Thyroid gland (tissue), 4 donors: ENCODE measurements around the gene PARD3B. TPM values are rescaled to one million over a fixed set of nuclear protein-coding genes. Genes with fewer than 3 reads are reported as not detected.

Source experiments
- DNase-seq, 2 donors: peaks; one replicate each; pipeline ENCODE4 v3.0.0-alpha.2; 2019
- H3K27ac ChIP-seq, 3 donors: fragments of 200-600 bp; sonication (generic); 1 replicate in 2 of 3; 2 replicates in 1 of 3; pipeline ENCODE4 v1.5.1; 2016 to 2019; ENCODE audit warnings: mild to moderate bottlenecking in 1 of 3, moderate library complexity in 1 of 3
- H3K27me3 ChIP-seq: fragments of 200-600 bp; sonication (generic); one replicate; pipeline ENCODE4 v1.5.1; 2019
- H3K36me3 ChIP-seq, 2 donors: fragments of 200-600 bp; sonication (generic); one replicate each; pipeline ENCODE4 v1.5.1; 2016 to 2019
- H3K4me1 ChIP-seq, 2 donors: fragments of 200-600 bp; sonication (generic); one replicate each; pipeline ENCODE4 v1.5.1; 2017 to 2019
- H3K4me3 ChIP-seq, 3 donors: fragments of 200-600 bp; sonication (generic); replicated peaks in 1 of 3; 1 replicate in 2 of 3; 2 replicates in 1 of 3; pipeline ENCODE4 v1.5.1; 2016; ENCODE audit warnings: mild to moderate bottlenecking in 1 of 3
- H3K9me3 ChIP-seq: fragments of 200-600 bp; sonication (generic); one replicate; pipeline ENCODE4 v1.5.1; 2017
- POLR2A ChIP-seq, 2 donors: fragments of 450-650 bp; IDR thresholded peaks; one replicate each; pipeline ENCODE4 v1.6.1; 2017; ENCODE audit warnings: antibody characterized with exemption in 2 of 2, mild to moderate bottlenecking in 2 of 2, moderate library complexity in 1 of 2
- WGBS, 2 donors: methylation state at CpG; one replicate each; pipeline ENCODE4 v1.1.5; 2017; 5-methylcytosine and 5-hydroxymethylcytosine counted together
- intact Hi-C: fragments of 100-400 bp; cut with DNase I; formaldehyde crosslinking; loops from one replicate; pipeline ENCODE4 v1.15.1; 2023
- total RNA-seq, 4 donors: library from RNA; depleted of rRNA; stranded (reverse); fragments of >200 nt; gene quantifications; one replicate each; pipeline ENCODE4 v1.2.3, GENCODE V29; 2016
- TF ChIP-seq, protein P1 (sequence below), 6 experiments: fragments of 200-600 bp in 3 of 6; fragments of 450-650 bp in 3 of 6; sonication (generic) in 3 of 6; IDR thresholded peaks; one replicate each; pipeline ENCODE4 v1.5.1; 2016 to 2019; ENCODE audit warnings: antibody characterized with exemption in 6 of 6, mild to moderate bottlenecking in 2 of 6, inconsistent platforms in 1 of 6, moderate library complexity in 1 of 6

Gene PARD3B
- total RNA-seq, 4 donors from 2014 or later = 27.0 to 43.4 (median 34.6) TPM

DNA sequence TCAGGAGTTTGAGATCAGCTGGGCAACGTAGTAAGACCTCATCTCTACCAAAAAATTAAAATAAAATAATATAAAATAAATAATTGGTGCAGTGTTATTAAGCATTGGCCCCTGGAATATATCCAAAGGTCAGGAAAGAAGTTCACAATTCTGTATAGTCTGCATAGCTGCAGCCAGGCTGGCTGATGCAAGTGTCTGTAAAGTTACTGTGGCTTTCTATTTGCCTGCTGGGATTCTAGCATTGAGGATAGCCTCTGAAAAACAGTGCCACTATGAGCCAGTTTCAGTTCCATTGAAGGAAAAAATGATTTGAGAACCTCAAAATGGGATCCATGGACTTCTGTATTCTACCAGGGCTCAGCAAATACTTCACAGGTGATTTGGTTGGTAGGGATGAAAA is 208.6 kb downstream of the PARD3B start:
- 88 to 96% methylated on average over 1 of the region's 1 CpG for WGBS, 2 donors
- H3K9me3 ChIP-seq = no peaks in the 10 kb centered on the region
- H3K36me3 ChIP-seq = no peaks in the 10 kb centered on the region
- DNase-seq = no peak
- intact Hi-C loops = no loop called here
- H3K27ac ChIP-seq = no peak overlapping the region
- no peak overlapping the region for H3K4me3 ChIP-seq
- TF ChIP-seq, protein P1, sequence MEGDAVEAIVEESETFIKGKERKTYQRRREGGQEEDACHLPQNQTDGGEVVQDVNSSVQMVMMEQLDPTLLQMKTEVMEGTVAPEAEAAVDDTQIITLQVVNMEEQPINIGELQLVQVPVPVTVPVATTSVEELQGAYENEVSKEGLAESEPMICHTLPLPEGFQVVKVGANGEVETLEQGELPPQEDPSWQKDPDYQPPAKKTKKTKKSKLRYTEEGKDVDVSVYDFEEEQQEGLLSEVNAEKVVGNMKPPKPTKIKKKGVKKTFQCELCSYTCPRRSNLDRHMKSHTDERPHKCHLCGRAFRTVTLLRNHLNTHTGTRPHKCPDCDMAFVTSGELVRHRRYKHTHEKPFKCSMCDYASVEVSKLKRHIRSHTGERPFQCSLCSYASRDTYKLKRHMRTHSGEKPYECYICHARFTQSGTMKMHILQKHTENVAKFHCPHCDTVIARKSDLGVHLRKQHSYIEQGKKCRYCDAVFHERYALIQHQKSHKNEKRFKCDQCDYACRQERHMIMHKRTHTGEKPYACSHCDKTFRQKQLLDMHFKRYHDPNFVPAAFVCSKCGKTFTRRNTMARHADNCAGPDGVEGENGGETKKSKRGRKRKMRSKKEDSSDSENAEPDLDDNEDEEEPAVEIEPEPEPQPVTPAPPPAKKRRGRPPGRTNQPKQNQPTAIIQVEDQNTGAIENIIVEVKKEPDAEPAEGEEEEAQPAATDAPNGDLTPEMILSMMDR (IDR thresholded peaks at IDR 0.05) = no peak
- TF ChIP-seq POLR2A (IDR thresholded peaks at IDR 0.05) = no peak
- no peaks in the 10 kb centered on the region for H3K27me3 ChIP-seq
- H3K4me1 ChIP-seq = no peaks in the 10 kb centered on the region

DNA sequence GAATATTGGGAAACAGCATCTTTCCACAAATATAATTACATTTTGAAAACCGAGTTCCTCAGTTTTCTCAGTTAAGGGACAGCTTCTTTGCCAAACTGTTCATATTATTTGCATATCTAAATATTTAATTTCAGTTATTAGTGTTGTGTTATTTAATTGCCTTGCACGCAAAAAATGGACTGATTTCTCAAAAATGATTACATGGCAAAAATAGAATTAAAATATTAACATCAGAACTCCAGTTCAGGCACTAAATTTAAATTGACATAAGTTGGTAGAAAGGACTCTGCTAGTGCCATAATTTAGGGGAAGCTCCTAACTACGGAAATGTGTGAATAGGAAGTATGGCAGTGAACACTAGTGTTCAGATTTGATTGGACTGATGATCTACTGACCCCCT is 209.6 kb downstream of the PARD3B start:
- Histone ChIP-seq H3K4me1 (no peaks in the 10 kb centered on the region), H3K36me3 (no peaks in the 10 kb centered on the region), H3K9me3 (no peaks in the 10 kb centered on the region), H3K27ac (no peak overlapping the region), H3K27me3 (no peaks in the 10 kb centered on the region), H3K4me3 (no peak overlapping the region)
- DNase-seq = no peak
- WGBS, 2 donors = 92 to 94% methylated on average over 3 of the region's 3 CpGs
- TF ChIP-seq POLR2A (IDR thresholded peaks at IDR 0.05) = no peak
- TF ChIP-seq, protein P1 (IDR thresholded peaks at IDR 0.05) = no peak
- intact Hi-C loops = no loop called here

DNA sequence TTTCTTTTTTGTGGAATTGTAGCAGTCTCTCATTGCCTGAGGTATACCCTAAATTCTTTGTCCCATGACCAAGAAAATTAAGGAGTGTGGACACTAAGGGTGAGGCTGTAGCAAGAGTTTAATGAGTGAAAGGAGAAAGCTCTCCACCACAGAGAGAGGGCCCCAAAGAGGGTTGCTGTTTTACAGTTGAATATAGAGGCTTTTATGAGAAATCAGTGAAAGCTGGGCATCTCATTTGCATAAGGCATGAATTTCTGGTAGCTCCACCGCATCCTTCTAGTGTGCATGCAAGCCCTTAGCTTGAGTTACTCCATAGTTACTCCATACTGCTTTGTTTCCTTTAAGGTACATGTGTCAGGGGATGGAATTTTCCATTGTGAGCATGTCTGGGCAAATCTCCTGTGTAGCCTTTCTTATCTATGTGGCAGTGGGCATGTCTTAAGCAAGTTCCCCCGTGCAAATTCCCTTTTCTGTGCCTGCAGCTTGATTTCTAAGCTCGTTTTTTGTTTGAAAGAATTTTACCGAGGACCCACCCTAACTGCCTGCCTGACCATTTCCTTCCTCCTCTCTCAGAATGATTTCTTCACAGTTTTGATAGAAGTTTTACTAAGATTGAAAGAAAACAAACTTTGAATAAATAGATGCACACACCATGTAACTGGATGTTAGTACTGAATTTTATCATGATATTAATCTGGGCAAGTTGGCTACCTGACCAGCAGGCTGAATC is 218.9 kb downstream of the PARD3B start:
- intact Hi-C loops = no loop called here
- WGBS, 2 donors = 80 to 95% methylated on average over 4 of the region's 4 CpGs

DNA sequence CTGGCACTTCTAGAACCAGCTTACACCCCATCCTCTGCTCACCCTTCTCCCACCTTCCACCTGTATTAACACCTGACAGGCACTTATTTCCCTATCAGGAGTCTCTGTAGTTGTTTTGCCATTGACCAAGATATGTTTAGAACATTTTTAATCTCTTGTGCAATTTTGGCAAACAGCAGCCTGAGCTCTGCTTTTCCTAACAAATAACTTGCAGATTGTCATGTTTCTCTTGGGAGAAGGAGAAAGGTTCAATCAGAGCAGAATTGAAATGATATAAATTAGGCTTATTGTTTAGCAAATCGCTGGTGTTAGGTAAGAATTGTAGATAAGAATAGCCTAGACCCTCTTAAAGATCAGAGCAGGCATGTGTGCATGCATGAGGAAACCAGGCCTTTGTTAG is 225.5 kb downstream of the PARD3B start:
- Histone ChIP-seq H3K4me3 (no peak overlapping the region), H3K36me3 (no peaks in the 10 kb centered on the region), H3K9me3 (no peaks in the 10 kb centered on the region), H3K27ac (no peak overlapping the region), H3K4me1 (no peaks in the 10 kb centered on the region), H3K27me3 (no peaks in the 10 kb centered on the region)
- intact Hi-C loops = no loop called here
- 72 to 87% methylated on average over 1 of the region's 1 CpG for WGBS, 2 donors
- no peak for TF ChIP-seq POLR2A (IDR thresholded peaks at IDR 0.05)
- TF ChIP-seq, protein P1 (IDR thresholded peaks at IDR 0.05) = no peak
- DNase-seq = no peak

More for the DNA sequence above, 218.9 kb downstream of the PARD3B start:
- H3K9me3 ChIP-seq = no peaks in the 10 kb centered on the region
- TF ChIP-seq, protein P1 (IDR thresholded peaks at IDR 0.05) = no peak
- no peaks in the 10 kb centered on the region for H3K27me3 ChIP-seq
- no peak for DNase-seq
- H3K36me3 ChIP-seq = no peaks in the 10 kb centered on the region
- no peaks in the 10 kb centered on the region for H3K4me1 ChIP-seq
- H3K27ac ChIP-seq = no peak overlapping the region
- H3K4me3 ChIP-seq = no peak overlapping the region

DNA sequence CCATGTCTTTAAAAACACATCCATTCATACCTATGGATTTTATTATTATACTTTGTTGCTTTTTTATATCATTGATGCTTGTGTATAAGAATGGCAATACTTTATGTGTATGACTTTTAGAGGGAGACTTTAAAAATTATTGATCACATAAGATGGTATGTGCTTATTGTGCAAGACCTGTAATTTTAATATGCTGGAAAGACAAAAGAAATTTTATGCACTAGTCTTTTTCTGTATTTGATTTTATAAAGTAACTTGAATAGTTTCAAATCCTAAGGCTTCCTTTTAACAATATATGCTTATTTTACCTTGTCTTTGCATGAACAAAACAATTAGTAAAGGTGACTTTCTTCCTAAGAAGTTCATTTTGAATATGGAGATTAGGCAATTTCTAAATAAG is 226.4 kb downstream of the PARD3B start:
- intact Hi-C loops = no loop called here
- no peak overlapping the region for H3K27ac ChIP-seq
- H3K4me1 ChIP-seq = no peaks in the 10 kb centered on the region
- no peak overlapping the region for H3K4me3 ChIP-seq
- H3K9me3 ChIP-seq = no peaks in the 10 kb centered on the region
- TF ChIP-seq POLR2A (IDR thresholded peaks at IDR 0.05) = no peak
- TF ChIP-seq, protein P1 (IDR thresholded peaks at IDR 0.05) = no peak
- H3K27me3 ChIP-seq = no peaks in the 10 kb centered on the region
- H3K36me3 ChIP-seq = no peaks in the 10 kb centered on the region
- no peak for DNase-seq
